ENCODE results near the gene KCNJ10. TPM values are rescaled to one million over a fixed set of nuclear protein-coding genes. Genes with fewer than 3 reads are reported as not detected.

The KCNJ10 gene
- total and polyA plus RNA-seq, 2 donors from 2014 or later: 4.9 to 57.6 TPM

DNA sequence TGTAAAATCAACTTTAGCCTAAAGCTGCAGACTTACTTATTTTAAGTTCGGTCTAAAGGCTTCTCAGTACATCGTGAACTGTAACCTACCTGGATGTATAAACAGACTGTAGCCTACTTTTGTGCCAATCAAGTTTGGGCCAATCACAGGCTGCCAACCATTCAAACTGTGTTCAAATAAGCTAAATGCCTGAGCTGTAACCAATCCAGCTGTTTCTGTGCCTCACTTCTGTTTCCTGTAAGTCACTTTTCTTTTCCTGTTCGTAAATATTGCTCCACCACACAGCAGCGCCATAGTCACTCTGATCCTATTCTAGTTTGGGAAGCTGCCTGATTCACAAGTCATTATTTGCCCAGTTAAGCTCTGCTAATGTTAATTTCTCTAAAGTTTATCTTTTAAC, 78.4 kb downstream of the KCNJ10 start:
- Histone ChIP-seq H3K27ac (ENCODE audit: low read depth in 2 of 2, low read length in 2 of 2) (no peak overlapping the region), H3K9me3 (ENCODE audit: control insufficient read depth in 2 of 3, insufficient read depth in 1 of 3, low read length in 3 of 3) (no peaks in the 10 kb centered on the region), H3K9ac (ENCODE audit: low read length in 3 of 3) (no peak overlapping the region), H3K27me3 (ENCODE audit: control insufficient read depth, insufficient read depth, low read length) (no peaks in the 10 kb centered on the region), H3K4me1 (ENCODE audit: control insufficient read depth in 2 of 3, insufficient read depth in 2 of 3, low read depth in 1 of 3, low read length in 3 of 3) (no peaks in the 10 kb centered on the region), H3K4me3 (ENCODE audit: low read length in 3 of 3) (no peak overlapping the region), H3K36me3 (ENCODE audit: control insufficient read depth in 2 of 3, insufficient read depth in 3 of 3, low read length in 3 of 3) (no peaks in the 10 kb centered on the region)
- DNase-seq (no peak), FAIRE-seq (no peak)
- intact Hi-C loops (cut with DNase I): no loop called here
- TF ChIP-seq, protein P1, sequence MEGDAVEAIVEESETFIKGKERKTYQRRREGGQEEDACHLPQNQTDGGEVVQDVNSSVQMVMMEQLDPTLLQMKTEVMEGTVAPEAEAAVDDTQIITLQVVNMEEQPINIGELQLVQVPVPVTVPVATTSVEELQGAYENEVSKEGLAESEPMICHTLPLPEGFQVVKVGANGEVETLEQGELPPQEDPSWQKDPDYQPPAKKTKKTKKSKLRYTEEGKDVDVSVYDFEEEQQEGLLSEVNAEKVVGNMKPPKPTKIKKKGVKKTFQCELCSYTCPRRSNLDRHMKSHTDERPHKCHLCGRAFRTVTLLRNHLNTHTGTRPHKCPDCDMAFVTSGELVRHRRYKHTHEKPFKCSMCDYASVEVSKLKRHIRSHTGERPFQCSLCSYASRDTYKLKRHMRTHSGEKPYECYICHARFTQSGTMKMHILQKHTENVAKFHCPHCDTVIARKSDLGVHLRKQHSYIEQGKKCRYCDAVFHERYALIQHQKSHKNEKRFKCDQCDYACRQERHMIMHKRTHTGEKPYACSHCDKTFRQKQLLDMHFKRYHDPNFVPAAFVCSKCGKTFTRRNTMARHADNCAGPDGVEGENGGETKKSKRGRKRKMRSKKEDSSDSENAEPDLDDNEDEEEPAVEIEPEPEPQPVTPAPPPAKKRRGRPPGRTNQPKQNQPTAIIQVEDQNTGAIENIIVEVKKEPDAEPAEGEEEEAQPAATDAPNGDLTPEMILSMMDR (IDR thresholded peaks at IDR 0.05; ENCODE audit: borderline replicate concordance, extremely low read depth, insufficient read depth): no peak

DNA sequence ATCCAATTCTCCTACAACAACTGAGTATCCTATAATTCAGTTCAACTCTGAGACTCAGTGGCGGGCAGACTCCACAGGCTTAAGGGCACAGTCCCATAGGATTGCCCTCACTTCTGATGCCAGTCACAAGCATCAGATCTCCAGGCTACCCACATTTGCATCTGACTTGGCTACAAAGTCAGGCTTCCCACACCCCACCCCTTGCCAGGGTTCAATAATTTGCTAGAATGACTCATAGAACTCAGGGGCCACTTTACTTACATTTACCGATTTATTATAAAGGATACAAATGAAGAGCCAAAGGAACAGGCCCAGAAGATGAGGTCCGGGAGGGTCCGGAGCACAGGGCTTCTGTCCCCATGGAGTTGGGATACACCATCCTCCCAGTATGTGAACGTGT, 80.0 kb downstream of the KCNJ10 start:
- H3K27ac ChIP-seq (ENCODE audit: low read depth in 2 of 2, low read length in 2 of 2): no peak overlapping the region
- H3K9ac ChIP-seq (ENCODE audit: low read length in 3 of 3): no peak overlapping the region
- intact Hi-C loops (cut with DNase I): no loop called here
- no peaks in the 10 kb centered on the region for H3K27me3 ChIP-seq (ENCODE audit: control insufficient read depth, insufficient read depth, low read length)
- no peak overlapping the region for H3K4me3 ChIP-seq (ENCODE audit: low read length in 3 of 3)
- no peak for DNase-seq
- no peaks in the 10 kb centered on the region for H3K36me3 ChIP-seq (ENCODE audit: control insufficient read depth in 2 of 3, insufficient read depth in 3 of 3, low read length in 3 of 3)
- no peak for FAIRE-seq
- no peaks in the 10 kb centered on the region for H3K9me3 ChIP-seq (ENCODE audit: control insufficient read depth in 2 of 3, insufficient read depth in 1 of 3, low read length in 3 of 3)
- TF ChIP-seq, protein P1 (IDR thresholded peaks at IDR 0.05; ENCODE audit: borderline replicate concordance, extremely low read depth, insufficient read depth): no peak
- no peaks in the 10 kb centered on the region for H3K4me1 ChIP-seq (ENCODE audit: control insufficient read depth in 2 of 3, insufficient read depth in 2 of 3, low read depth in 1 of 3, low read length in 3 of 3)

- TF ChIP-seq, protein P1 (IDR thresholded peaks at IDR 0.05; ENCODE audit: borderline replicate concordance, extremely low read depth, insufficient read depth): no peak
- no peaks in the 10 kb centered on the region for H3K9me3 ChIP-seq (ENCODE audit: control insufficient read depth in 2 of 3, insufficient read depth in 1 of 3, low read length in 3 of 3)
- no peak overlapping the region for H3K27ac ChIP-seq (ENCODE audit: low read depth in 2 of 2, low read length in 2 of 2)
- no peak for DNase-seq
- H3K4me1 ChIP-seq (ENCODE audit: control insufficient read depth in 2 of 3, insufficient read depth in 2 of 3, low read depth in 1 of 3, low read length in 3 of 3): no peaks in the 10 kb centered on the region
- intact Hi-C loops (cut with DNase I): no loop called here
- H3K9ac ChIP-seq (ENCODE audit: low read length in 3 of 3): no peak overlapping the region
- no peak overlapping the region for H3K4me3 ChIP-seq (ENCODE audit: low read length in 3 of 3)
- no peaks in the 10 kb centered on the region for H3K36me3 ChIP-seq (ENCODE audit: control insufficient read depth in 2 of 3, insufficient read depth in 3 of 3, low read length in 3 of 3)
- no peak for FAIRE-seq
- H3K27me3 ChIP-seq (ENCODE audit: control insufficient read depth, insufficient read depth, low read length): no peaks in the 10 kb centered on the region
These were observed 80.4 kb downstream of the KCNJ10 start for GRCh38 chr1:159989581-159989980.

GRCh38 chr1:159988006-159988405, 82.0 kb downstream of the KCNJ10 start:
- Histone ChIP-seq H3K4me3 (ENCODE audit: low read length in 3 of 3) (no peak overlapping the region), H3K4me1 (ENCODE audit: control insufficient read depth in 2 of 3, insufficient read depth in 2 of 3, low read depth in 1 of 3, low read length in 3 of 3) (no peaks in the 10 kb centered on the region), H3K9me3 (ENCODE audit: control insufficient read depth in 2 of 3, insufficient read depth in 1 of 3, low read length in 3 of 3) (no peaks in the 10 kb centered on the region), H3K27me3 (ENCODE audit: control insufficient read depth, insufficient read depth, low read length) (no peaks in the 10 kb centered on the region), H3K36me3 (ENCODE audit: control insufficient read depth in 2 of 3, insufficient read depth in 3 of 3, low read length in 3 of 3) (no peaks in the 10 kb centered on the region), H3K9ac (ENCODE audit: low read length in 3 of 3) (no peak overlapping the region), H3K27ac (ENCODE audit: low read depth in 2 of 2, low read length in 2 of 2) (no peak overlapping the region)
- TF ChIP-seq, protein P1 (IDR thresholded peaks at IDR 0.05; ENCODE audit: borderline replicate concordance, extremely low read depth, insufficient read depth): no peak
- no peak for FAIRE-seq
- intact Hi-C loops (cut with DNase I): no loop called here
- DNase-seq: no peak

All from kidney (tissue), 14 donors.